ENCODE data around the gene LENG8. TPM values are rescaled to one million over a fixed set of nuclear protein-coding genes. Genes with fewer than 3 reads are reported as not detected.
A peak's percentile ranks its signal among the peaks of the same experiment; 100 is the strongest.
"Not testable (repeated sequence)": the region's sequence is repeated elsewhere in the genome, so short reads cannot be mapped to it uniquely, and the experiment has no call there.

Gene LENG8
- polyA plus RNA-seq, 4 donors = 74.5 to 284 (median 154) TPM

DNA sequence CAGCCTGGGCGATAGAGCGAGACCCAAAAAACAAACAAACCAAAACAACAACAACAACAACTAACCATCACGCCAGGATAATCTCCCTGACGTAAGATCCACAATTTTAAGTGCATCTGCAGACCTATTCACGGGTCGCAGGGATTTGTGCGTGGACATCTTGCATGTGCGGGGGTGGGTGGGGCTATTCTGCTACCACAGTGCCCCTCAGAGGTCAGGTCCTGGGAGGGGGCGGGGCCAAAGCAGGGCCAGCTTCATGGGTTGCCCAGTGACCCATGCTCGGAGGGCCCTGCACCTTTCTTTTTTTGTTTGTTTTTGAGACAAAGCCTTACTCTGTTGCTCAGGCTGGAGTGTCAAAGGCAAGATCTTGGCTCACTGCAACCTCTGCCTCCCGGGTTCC is 26.7 kb downstream of the LENG8 start:
- no peak for DNase-seq (ENCODE audit: low read depth in 4 of 4, low spot score in 2 of 4)

DNA sequence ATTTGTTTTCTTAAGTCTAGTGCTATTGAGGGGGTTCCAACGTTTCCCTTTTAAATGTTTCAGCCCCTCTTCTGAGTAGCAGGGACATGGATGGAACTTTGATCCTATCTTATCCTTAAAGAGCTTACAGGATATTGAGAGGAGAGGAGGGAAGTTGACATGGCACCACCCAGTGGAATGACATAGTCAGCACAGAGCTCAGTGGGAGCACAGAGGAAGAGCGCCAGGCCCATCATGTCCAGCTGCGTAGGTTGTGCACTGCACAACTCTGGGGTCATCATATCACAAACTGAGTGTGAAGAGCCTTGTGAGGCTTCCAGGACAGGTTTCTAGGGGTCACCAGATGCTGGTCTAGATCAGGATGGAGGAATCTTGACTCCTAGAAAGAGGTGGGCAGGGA is 28.7 kb downstream of the LENG8 start:
- DNase-seq (ENCODE audit: low read depth in 4 of 4, low spot score in 2 of 4) = no peak

DNA sequence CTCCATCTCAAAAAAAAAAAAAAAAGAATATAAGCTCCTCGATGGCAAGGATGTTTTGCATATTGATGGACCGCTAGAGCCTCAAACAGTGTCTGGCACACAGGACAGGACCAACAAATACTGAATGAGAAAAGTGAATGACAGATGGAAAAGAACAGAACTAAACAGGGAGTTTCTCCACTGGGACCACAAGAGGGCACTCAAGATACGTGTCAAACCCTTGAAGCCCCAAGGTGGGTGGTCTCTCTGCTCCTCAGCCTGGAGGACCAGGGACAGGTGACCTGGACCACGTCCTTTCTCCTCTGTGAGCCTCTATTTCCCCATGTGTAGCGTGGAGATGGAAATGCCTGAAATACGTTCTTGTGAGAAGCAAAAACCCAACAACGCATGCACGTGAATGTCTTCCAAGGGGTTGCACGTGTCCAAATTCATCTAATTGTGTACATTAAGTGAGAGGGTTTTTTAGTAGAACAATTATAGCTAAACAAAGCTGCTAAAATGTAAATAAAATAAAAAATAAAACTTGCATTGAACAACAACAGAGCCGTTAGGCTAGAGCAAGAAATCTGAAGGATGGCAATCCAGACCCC is 29.8 kb downstream of the LENG8 start:
- peak in 1 of 4 donors; percentile 60 for DNase-seq (ENCODE audit: low read depth in 4 of 4, low spot score in 2 of 4)

DNA sequence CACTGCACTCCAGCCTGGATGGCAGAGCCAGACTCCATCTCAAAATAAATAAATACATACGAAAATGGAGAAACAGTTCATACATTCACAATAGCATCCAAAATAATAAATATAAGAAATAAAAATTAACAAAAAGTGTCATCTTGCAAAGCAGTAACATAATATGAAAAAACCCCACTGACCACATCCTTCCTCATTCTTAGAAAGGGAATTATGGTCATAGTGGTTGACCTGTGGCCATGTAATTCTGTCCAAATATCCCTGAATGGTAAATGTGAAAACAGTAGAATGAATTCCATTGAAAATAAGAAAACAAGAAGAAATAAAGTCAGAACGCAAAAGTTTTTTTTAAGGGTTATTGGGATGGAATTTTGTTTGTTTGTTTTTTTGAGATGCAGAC is 31.1 kb downstream of the LENG8 start:
- DNase-seq (ENCODE audit: low read depth in 4 of 4, low spot score in 2 of 4) = no peak

DNA sequence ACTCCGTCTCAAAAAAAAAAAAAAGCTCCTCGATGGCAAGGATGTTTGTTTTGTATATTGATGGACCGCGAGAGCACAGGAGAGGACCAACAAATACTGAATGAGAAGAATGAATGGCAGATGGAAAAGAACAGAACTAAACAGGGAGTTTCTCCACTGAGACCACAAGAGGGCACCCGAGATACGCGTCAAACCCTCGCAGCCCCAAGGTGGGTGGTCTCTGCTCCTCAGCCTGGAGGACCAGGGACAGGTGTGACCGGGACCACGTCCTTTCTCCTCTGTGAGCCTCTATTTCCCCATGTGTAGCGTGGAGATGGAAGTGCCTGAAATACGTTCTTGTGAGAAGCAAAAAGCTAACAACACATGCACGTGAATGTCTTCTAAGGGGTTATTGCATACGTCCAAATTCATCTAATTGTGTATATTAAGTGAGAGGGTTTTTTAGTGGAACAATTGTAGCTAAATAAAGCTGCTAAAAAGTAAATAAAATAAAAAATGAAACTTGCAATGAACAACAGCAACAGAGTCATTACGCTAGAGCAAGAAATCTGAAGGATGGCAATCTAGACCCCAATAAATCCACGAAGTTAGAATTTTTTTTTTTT is 32.4 kb downstream of the LENG8 start:
- peak in 1 of 4 donors; percentile 64 for DNase-seq (ENCODE audit: low read depth in 4 of 4, low spot score in 2 of 4)

DNA sequence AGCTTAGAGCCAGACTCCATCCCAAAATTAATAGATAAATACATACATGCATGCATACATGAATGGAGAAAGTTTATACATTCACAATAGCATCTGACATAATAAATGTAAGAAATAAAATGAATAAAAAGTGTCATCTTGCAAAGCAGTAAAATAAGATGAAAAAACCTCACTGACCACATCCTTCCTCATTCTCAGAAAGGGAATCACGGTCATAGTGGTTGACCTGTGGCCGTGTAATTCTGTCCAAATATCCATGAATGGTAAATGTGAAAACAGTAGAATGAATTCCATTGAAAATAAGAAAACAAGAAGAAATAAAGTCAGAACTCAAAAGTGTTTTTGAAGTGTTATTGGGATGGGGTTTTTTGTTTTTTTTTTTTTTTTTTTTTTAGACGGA is 33.9 kb downstream of the LENG8 start:
- no peak for DNase-seq (ENCODE audit: low read depth in 4 of 4, low spot score in 2 of 4)

DNA sequence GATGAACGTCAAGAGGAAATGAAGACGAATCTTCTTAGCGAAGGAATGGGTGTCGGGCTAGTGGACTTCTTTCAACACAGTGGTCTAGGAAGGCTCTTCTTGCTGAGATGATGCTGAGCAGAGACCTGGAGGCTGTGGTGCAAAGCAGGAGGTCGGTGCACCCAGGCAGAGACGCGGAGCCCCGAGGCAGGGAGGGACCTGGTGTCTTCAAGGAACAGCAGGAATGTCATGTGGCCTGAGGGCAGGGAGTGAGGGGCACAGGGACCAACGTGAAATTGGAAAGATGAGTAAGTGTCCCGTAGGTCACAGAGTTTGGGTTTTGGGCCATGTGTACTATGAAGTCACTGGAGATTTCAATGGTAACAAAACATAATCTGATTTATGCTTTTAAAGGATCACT is 35.5 kb downstream of the LENG8 start:
- no peak for DNase-seq (ENCODE audit: low read depth in 4 of 4, low spot score in 2 of 4)

DNA sequence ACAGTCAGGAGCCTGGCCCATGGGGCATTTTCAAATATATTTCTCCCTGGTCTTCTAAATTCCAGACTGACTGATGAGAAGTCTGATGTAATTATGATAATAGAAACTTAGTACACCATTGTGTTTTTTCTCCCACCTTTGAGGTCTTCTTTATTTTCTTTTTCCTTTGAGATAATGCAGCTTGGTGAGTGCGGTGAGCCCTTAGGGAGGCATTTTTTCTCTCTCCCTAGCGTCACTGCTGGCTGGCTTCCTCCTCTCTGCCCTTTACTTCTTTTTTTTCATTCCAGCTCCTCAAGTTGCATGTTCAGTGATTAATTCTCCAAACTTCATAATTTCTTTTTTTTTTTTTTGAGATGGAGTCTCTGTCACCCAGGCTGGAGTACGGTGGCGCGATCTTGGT is 36.9 kb downstream of the LENG8 start:
- DNase-seq (ENCODE audit: low read depth in 4 of 4, low spot score in 2 of 4) = no peak

DNA sequence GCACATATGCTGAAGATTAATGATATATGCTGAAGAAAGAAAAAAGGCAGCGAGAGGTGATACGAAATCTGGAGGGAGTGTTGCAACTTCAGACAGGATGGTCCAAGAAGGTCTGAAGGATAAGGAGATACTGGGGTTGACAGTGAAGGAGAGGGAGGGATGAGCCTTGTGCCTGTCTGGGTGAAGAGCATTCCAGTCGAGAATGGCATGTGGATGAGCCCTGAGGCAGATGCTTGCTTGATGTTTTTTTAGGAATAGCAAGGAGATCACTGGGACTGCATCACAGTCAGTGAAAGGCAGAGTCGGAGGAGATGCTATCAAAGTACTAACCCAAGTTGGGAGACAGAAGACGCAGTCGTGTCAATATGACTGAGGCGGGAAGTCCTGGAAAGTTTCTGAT is 40.3 kb downstream of the LENG8 start:
- no peak for DNase-seq (ENCODE audit: low read depth in 4 of 4, low spot score in 2 of 4)

DNA sequence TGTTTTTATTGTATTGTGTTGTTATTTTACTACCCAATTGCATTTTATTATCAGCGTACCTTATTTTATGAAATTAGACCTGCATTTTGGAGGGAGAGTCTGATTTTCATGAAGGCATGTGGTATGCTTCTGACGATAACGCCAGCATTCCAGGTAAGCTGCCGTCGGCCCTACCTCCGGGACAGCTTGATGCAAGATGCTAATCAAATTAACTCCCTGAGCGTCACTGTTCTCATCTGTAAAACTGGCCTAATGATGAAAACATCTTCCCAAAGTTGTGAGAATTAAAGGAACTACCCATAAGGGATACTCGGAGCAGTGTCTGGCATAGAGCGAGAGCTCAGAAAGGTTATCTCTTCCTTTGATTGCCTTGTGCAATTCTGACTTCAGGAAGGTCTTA is 40.8 kb downstream of the LENG8 start:
- no peak for DNase-seq (ENCODE audit: low read depth in 4 of 4, low spot score in 2 of 4)

DNA sequence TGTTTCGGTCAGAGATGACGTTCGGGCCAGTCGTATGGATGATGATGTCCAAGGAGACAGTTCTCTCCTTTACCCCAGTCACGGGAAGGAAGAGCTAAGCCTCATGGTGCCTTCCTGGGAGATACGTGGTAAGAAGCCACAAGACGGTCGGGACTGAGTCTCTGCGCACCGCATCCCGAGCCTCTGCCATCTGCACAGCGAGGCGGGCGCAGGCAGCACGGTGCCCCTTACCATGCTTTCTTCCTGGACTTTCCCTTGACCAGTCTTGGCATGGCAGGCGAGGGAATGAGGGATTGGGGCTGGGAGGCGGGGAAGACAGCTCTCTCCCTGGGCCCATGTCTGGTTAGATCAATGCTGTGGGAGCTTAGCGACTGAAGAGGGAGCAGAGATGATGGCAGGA is 43.6 kb downstream of the LENG8 start:
- DNase-seq (ENCODE audit: low read depth in 4 of 4, low spot score in 2 of 4) = no peak

DNA sequence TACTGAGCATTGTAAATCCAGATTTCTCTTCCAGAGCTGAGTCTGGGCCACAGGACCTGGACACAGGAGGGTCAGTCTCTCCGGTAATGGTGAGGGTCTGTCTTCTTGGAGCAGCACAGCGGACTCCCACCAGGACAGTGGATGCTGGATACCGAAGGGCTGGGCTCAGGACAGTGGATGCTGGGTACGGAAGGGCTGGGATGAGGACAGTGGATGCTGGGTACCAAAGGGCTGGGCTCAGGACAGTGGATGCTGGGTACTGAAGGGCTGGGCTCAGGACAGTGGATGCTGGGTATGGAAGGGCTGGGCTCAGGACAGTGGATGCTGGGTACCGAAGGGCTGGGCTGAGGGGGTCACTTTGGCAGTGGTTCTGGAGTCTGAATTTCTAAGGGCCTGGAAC is 44.1 kb downstream of the LENG8 start:
- not testable (repeated sequence) for DNase-seq (ENCODE audit: low read depth in 4 of 4, low spot score in 2 of 4)

DNA sequence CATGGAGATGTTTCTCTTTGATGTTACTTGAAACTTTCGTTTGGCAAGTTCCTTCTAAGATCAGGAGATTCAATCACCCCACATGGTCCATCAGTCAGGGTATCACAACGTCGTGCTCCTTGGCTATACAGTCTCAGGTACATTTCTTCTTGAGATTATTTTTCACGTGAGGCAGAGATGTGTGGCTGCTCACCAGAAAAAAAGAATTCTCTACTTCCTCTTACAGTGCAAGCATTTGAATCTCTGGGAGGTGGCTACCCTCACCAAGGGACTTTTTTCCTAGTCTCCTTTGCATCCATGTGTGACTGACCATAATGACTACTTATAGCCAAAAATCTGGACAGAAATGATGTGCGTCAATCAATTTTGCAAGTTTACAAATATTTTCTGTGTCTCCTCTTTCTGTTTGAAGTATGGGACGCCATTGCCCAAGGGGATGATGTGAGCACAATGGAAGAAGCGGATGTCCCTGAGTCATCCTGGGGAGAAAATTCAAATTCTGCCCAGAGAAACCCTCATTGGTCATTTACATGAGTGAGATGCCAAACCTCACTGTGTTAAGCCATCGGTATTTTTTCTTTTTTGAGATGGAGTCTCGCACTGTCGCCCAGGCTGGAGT is 45.1 kb downstream of the LENG8 start:
- DNase-seq (ENCODE audit: low read depth in 4 of 4, low spot score in 2 of 4) = no peak

DNA sequence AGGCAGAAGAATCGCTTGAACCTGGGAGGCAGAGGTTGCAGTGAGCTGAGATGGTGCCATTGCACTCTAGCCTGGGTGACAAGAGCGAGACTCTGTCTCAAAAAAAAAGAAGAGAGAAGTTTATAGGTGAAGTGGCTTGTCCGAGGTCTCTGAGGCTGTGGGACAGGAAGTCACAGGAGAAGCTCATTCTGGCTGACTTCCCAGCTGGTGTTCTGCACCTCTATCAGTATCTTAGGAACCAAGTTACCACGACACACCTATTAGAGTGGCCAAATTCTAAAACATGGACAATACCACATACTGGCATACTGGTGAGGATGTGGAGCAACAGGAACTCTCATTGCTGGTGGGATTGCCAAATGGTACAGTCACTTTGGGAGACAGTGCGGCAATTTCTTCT is 46.3 kb downstream of the LENG8 start:
- not testable (repeated sequence) for DNase-seq (ENCODE audit: low read depth in 4 of 4, low spot score in 2 of 4)

DNA sequence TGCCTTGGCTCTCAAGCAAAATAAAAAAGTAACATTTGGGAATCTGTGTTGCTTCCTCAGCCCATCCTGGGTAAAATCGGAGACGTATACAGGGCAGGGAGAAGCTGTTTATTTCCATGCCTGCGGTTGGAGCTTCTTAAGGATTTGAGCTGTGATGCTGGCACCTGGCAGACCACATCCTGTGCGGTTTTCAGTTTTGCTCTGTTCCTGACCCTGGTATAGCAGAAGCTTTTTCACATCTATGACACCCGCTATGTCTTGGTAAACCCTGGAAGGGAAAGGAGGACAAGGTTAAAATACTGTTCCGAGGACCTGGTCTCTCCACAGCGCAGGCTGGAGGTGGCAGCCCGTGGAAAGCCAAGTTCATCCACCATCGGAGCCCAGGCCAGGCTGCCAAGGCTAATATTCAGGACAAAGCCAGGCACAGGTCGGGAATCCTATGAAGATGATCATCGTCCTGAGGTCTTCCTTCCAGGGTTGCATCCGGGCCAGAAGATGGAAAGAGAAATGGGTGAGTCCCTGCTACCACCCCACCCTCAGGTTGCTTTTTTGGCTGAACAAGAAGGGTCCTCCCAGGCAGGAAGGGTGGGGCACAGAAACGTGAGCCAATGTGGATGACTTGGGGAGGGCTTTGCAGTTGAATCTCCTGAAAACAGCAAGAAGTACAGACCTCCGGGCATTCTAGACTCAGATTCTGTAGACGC is 48.9 kb downstream of the LENG8 start:
- not testable (repeated sequence) for DNase-seq (ENCODE audit: low read depth in 4 of 4, low spot score in 2 of 4)

DNA sequence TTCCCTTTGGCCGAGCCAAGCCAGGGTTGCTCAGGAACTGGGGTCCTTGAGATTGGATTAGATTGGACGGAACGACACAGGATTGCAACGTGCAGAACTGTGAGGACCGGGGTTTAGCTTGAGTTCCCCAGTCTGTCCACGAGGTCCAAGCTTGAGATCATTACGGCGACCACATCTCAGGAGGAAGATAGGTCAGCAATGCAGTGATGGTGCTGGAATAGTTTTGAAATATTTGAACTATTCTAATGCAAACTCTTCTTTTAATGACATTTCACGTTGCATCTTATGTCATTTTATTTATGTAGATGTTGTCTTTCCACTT is 49.4 kb downstream of the LENG8 start:
- DNase-seq (ENCODE audit: low read depth in 4 of 4, low spot score in 2 of 4) = not testable (repeated sequence)

DNA sequence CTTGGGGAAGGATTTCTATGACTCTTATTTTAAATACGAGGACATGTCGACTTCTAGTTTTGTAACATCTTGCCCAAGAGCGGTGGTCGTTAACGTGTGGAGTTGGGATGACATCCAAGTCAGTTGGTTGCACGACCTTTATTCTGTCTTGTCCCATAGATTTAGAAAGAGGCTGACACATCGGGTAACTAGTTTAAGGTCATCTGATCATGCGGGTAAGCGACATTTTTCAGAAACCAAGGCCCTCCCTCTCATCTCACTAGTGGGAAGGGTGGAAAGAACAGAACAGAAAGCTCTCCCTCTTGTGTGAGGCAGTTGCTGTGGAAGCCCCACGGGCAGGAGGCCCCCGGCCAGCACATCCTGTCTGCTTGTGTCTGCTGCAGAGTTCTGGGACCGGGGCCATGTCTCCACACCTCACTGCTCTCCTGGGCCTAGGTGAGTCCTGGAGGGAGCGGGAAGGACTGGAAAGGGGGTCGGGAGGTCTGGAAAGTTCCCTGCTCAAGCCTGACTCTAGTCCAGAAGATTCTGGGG is 53.6 kb downstream of the LENG8 start, which contains the start of gene LAIR2:
TSS of gene LAIR2 (plus strand) at position 314 of the 531 bp plus-strand sequence. CDS start at position 402, 88 bp downstream.
- DNase-seq (ENCODE audit: low read depth in 4 of 4, low spot score in 2 of 4) = no peak

DNA sequence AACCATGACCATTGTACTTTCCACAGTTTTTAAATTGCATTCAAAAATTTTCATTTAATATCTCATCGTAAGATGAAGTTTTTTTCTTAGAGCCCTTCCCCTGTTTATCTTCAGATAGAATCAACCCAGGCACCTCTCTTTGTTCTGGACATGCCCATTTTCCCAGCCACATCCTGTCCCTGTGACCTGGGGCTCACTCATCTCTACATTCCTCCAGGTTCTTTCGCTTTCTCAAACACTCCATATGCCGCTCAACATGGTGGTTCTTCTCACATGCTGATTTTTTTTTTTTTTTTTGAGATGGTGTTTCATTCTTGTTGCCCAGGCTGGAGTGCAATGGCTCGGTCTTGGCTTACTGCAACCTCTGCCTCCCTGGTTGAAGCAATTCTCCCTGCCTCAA is 56.5 kb downstream of the LENG8 start:
- not testable (repeated sequence) for DNase-seq (ENCODE audit: low read depth in 4 of 4, low spot score in 2 of 4)

DNA sequence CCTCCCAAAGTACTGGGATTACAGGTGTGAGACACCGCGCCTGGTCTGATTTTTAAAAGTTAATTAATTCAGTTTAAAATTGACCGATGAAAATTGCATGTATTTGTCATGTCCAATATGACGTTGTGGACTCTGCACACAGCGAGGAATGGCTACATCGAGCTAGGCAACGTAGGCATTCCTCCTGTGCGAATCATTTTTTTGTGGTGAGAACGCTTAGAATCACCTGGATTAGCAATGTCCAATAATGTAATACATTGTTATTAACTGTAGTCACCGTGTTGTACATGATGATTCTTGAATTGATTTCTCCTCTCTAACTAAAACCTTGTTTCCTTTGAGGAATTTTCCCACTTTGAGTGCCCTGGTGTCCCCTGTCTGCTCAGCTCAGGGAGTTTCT is 57.1 kb downstream of the LENG8 start:
- no peak for DNase-seq (ENCODE audit: low read depth in 4 of 4, low spot score in 2 of 4)

DNA sequence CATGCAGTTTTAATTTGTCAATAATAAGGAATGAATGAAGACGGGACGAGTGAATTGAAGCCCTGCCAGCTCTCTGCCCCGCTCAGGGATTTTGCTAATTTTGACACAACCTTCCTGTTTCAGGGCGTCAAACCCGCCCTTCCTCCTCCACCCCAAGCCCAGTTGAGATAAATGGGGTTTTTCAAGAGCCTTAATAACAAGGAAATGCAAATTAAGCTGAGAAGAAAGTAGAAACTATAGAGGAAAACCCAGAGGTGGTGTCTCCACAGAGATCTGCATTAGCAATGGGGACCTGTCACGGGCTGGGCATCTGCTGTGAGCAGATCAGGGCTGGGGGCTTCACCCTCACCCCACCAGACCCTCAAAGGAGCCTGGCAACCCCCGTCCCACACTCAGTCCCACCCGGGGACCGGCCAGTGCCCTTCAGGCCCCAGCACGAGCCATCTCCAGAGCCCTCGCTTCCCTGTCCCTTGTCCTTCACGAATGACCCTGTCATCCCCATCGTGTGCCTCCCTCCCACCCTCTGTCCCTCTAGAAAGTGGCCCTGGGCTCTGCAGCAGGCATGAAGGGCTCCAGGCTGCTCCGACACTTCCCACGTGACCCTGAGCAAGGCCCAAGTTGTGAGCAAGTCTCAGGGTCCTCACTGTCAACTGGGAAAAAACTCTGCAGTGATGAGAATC is 58.2 kb downstream of the LENG8 start:
- DNase-seq (ENCODE audit: low read depth in 4 of 4, low spot score in 2 of 4) = not testable (repeated sequence)

DNA sequence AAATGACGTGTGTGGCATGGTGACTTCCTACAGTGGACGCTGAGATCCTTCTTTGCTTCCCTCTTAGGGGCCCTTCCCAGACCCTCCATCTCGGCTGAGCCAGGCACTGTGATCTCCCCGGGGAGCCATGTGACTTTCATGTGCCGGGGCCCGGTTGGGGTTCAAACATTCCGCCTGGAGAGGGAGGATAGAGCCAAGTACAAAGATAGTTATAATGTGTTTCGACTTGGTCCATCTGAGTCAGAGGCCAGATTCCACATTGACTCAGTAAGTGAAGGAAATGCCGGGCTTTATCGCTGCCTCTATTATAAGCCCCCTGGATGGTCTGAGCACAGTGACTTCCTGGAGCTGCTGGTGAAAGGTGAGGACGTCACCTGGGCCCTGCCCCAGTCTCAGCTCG is 58.8 kb downstream of the LENG8 start:
- no peak for DNase-seq (ENCODE audit: low read depth in 4 of 4, low spot score in 2 of 4)

Data from left renal cortex interstitium (tissue), 4 donors.